PC-3 (cell line): ENCODE data around the gene NRSN1.

Experiments
- EZH2 ChIP-seq: fragments of 300-600 bp; sonication (generic); IDR thresholded peaks from one replicate; pipeline ENCODE4 v1.6.1; 2017; ENCODE audit warnings: antibody characterized with exemption, mild to moderate bottlenecking, low read length; ENCODE audit not compliant: unreplicated experiment
- TF ChIP-seq, protein P1 (sequence below): fragments of 300-600 bp; sonication (generic); conservative IDR thresholded peaks from 2 replicates; pipeline ENCODE4 v1.5.1; 2017; ENCODE audit warnings: antibody characterized with exemption, low read depth, mild to moderate bottlenecking, low read length

DNA sequence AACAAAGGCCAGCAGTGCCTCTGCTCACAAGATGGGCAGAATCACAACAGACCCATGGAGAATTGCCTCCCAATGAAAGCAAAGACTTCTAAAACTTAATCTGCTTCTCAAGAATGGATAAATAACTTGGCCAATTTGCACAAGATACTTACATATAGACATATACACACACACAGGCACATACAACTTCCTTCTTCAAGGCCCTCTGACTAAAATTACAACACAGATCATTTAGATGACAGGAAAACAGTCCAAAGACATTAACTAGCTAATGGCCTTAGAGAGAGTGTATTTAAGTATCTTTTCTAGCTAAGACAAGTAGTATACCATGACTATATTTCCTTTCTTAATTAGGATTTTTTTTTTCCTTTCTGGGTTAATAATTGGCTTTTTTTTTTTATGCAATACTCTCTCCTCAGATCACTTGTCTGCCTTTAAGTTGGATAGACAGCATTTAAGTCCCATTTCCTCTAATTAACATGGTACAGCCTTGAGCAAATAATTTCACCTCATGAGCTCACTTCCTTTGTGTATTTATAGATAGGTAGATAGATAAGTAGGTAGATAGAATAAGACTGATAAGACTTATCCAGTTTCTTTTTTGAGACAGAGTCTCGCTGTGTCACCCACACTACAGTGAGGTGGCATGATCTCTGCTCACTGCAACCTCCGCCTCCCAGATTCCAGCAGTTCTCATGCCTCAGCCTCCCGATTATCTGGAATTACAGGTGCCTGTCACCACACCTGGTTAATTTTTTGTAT lies 70.0 kb downstream of the NRSN1 start:
- no peak for TF ChIP-seq EZH2
- TF ChIP-seq, protein P1, sequence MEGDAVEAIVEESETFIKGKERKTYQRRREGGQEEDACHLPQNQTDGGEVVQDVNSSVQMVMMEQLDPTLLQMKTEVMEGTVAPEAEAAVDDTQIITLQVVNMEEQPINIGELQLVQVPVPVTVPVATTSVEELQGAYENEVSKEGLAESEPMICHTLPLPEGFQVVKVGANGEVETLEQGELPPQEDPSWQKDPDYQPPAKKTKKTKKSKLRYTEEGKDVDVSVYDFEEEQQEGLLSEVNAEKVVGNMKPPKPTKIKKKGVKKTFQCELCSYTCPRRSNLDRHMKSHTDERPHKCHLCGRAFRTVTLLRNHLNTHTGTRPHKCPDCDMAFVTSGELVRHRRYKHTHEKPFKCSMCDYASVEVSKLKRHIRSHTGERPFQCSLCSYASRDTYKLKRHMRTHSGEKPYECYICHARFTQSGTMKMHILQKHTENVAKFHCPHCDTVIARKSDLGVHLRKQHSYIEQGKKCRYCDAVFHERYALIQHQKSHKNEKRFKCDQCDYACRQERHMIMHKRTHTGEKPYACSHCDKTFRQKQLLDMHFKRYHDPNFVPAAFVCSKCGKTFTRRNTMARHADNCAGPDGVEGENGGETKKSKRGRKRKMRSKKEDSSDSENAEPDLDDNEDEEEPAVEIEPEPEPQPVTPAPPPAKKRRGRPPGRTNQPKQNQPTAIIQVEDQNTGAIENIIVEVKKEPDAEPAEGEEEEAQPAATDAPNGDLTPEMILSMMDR: no peak
